Vagina (tissue), 2 donors: Measurements from ENCODE around the gene PRRX1.

Experiments
- POLR2AphosphoS5 ChIP-seq, 2 donors: sonication (generic); formaldehyde crosslinking; IDR thresholded peaks; one replicate each; pipeline ENCODE4 v1.9.0; 2017; ENCODE audit warnings: antibody characterized with exemption in 2 of 2, mild to moderate bottlenecking in 2 of 2, low read depth in 1 of 2; ENCODE audit not compliant: insufficient read depth in 1 of 2
- TF ChIP-seq, protein P1 (sequence below), 3 experiments: fragments of 450-650 bp in 2 of 3; fragments of 200-600 bp in 1 of 3; sonication (generic) in 1 of 3; IDR thresholded peaks; one replicate each; pipeline ENCODE4 v1.5.1; 2017 to 2019; ENCODE audit warnings: antibody characterized with exemption in 3 of 3, mild to moderate bottlenecking in 2 of 3, moderate library complexity in 2 of 3

- TF ChIP-seq, protein P1, sequence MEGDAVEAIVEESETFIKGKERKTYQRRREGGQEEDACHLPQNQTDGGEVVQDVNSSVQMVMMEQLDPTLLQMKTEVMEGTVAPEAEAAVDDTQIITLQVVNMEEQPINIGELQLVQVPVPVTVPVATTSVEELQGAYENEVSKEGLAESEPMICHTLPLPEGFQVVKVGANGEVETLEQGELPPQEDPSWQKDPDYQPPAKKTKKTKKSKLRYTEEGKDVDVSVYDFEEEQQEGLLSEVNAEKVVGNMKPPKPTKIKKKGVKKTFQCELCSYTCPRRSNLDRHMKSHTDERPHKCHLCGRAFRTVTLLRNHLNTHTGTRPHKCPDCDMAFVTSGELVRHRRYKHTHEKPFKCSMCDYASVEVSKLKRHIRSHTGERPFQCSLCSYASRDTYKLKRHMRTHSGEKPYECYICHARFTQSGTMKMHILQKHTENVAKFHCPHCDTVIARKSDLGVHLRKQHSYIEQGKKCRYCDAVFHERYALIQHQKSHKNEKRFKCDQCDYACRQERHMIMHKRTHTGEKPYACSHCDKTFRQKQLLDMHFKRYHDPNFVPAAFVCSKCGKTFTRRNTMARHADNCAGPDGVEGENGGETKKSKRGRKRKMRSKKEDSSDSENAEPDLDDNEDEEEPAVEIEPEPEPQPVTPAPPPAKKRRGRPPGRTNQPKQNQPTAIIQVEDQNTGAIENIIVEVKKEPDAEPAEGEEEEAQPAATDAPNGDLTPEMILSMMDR (IDR thresholded peaks at IDR 0.05): no peak
- no peak for TF ChIP-seq POLR2AphosphoS5 (IDR thresholded peaks at IDR 0.05; ENCODE audit: insufficient read depth in 1 of 2, low read depth in 1 of 2)
Measured at GRCh38 chr1:170617591-170618330, 46.2 kb upstream of the PRRX1 start.
